Mucosa of rectum (tissue), 2 donors: ENCODE data around the gene TCF3.
A peak's percentile ranks its signal among the peaks of the same experiment; 100 is the strongest.

Experiments used
- H3K27ac ChIP-seq, 2 donors: one replicate each; pipeline ENCODE4 v1.7.0; 2013; ENCODE audit warnings: inconsistent platforms in 2 of 2, low read depth in 2 of 2, low read length in 2 of 2
- H3K27me3 ChIP-seq, 2 donors: one replicate each; pipeline ENCODE4 v1.7.0; 2013; ENCODE audit warnings: low read length in 2 of 2; ENCODE audit not compliant: control insufficient read depth in 2 of 2, insufficient read depth in 2 of 2
- H3K36me3 ChIP-seq, 2 donors: one replicate each; pipeline ENCODE4 v1.7.0; 2013; ENCODE audit warnings: low read length in 2 of 2; ENCODE audit not compliant: control insufficient read depth in 2 of 2, insufficient read depth in 2 of 2
- H3K4me1 ChIP-seq, 2 donors: one replicate each; pipeline ENCODE4 v1.7.0; 2013; ENCODE audit warnings: low read length in 2 of 2, mild to moderate bottlenecking in 1 of 2; ENCODE audit not compliant: control insufficient read depth in 2 of 2, insufficient read depth in 2 of 2
- H3K4me3 ChIP-seq, 2 donors: one replicate each; pipeline ENCODE4 v1.7.0; 2013; ENCODE audit warnings: low read length in 2 of 2
- H3K9ac ChIP-seq, 2 donors: one replicate each; pipeline ENCODE4 v1.7.0; 2013; ENCODE audit warnings: low read length in 2 of 2, low read depth in 1 of 2, mild to moderate bottlenecking in 1 of 2
- H3K9me3 ChIP-seq, 2 donors: one replicate each; pipeline ENCODE4 v1.7.0; 2013; ENCODE audit warnings: low read length in 2 of 2; ENCODE audit not compliant: control insufficient read depth in 2 of 2
- donor health status: healthy.
- donor health status: Normal muscosa, but diverticular disease.

TCF3 gene

GRCh38 chr19:1651568-1652291 lies 685 bp downstream of the TCF3 start:
- peak overlapping the region; percentile 42 to 61 for H3K27ac ChIP-seq

GRCh38 chr19:1650650-1651567 lies 1.5 kb downstream of the TCF3 start:
- Histone ChIP-seq H3K4me3 (peak overlapping the region; percentile 65 to 72), H3K4me1 (peaks cover 0 to 5% of the 10 kb centered on the region in 2 donors), H3K27me3 (no peaks in the 10 kb centered on the region), H3K9me3 (no peaks in the 10 kb centered on the region), H3K27ac (peak overlapping the region; percentile 42 to 61), H3K9ac (peak overlapping the region; percentile 51 to 68), H3K36me3 (peaks cover 0 to 7% of the 10 kb centered on the region in 2 donors)

More at GRCh38 chr19:1651568-1652291, 685 bp downstream of the TCF3 start:
- Histone ChIP-seq H3K27me3 (no peaks in the 10 kb centered on the region), H3K9me3 (no peaks in the 10 kb centered on the region), H3K4me3 (peak overlapping the region; percentile 65 to 72), H3K9ac (peak overlapping the region; percentile 51 to 68), H3K4me1 (peaks cover 0 to 5% of the 10 kb centered on the region in 2 donors), H3K36me3 (peaks cover 0 to 2% of the 10 kb centered on the region in 2 donors)

GRCh38 chr19:1649706-1650649 lies 2.4 kb downstream of the TCF3 start:
- Histone ChIP-seq H3K9ac (no peak overlapping the region), H3K36me3 (peaks cover 8 to 12% of the 10 kb centered on the region in 2 donors), H3K27me3 (no peaks in the 10 kb centered on the region), H3K4me3 (peak overlapping the region in 1 of 2 donors; percentile 72), H3K27ac (peak overlapping the region in 1 of 2 donors; percentile 61), H3K4me1 (peaks cover 0 to 5% of the 10 kb centered on the region in 2 donors), H3K9me3 (no peaks in the 10 kb centered on the region)

GRCh38 chr19:1648920-1649541 lies 3.4 kb downstream of the TCF3 start:
- H3K4me3 ChIP-seq = peak overlapping the region in 1 of 2 donors; percentile 13
- peaks cover 0 to 5% of the 10 kb centered on the region in 2 donors for H3K4me1 ChIP-seq
- no peaks in the 10 kb centered on the region for H3K27me3 ChIP-seq
- H3K36me3 ChIP-seq = peaks cover 9 to 15% of the 10 kb centered on the region in 2 donors
- peak overlapping the region in 1 of 2 donors; percentile 61 for H3K27ac ChIP-seq
- no peaks in the 10 kb centered on the region for H3K9me3 ChIP-seq
- H3K9ac ChIP-seq = no peak overlapping the region

DNA sequence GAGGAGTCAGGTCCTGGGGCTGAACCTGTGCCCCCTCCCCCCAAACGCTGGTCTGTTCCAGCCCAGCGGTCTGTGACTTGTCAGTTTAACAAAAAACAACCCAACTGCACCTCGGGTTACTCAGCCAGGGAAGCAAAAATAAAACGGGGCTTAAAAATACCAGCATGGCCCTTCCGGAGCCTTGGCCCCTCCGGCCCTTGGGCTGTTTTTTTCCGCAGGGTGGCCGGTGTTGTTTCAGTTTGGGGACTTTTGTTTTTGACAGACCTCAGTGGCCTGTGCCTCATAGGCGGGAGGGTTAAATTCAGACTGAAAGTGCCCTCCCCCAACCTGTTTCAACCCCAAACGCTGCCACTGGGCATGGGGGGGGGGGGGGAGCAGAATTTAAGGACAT lies 4.0 kb downstream of the TCF3 start:
- no peaks in the 10 kb centered on the region for H3K9me3 ChIP-seq
- H3K27me3 ChIP-seq = no peaks in the 10 kb centered on the region
- peak overlapping the region; percentile 22 to 68 for H3K27ac ChIP-seq
- peaks cover 9 to 15% of the 10 kb centered on the region in 2 donors for H3K36me3 ChIP-seq
- H3K9ac ChIP-seq = no peak overlapping the region
- H3K4me1 ChIP-seq = peaks cover 0 to 5% of the 10 kb centered on the region in 2 donors
- H3K4me3 ChIP-seq = no peak overlapping the region

DNA sequence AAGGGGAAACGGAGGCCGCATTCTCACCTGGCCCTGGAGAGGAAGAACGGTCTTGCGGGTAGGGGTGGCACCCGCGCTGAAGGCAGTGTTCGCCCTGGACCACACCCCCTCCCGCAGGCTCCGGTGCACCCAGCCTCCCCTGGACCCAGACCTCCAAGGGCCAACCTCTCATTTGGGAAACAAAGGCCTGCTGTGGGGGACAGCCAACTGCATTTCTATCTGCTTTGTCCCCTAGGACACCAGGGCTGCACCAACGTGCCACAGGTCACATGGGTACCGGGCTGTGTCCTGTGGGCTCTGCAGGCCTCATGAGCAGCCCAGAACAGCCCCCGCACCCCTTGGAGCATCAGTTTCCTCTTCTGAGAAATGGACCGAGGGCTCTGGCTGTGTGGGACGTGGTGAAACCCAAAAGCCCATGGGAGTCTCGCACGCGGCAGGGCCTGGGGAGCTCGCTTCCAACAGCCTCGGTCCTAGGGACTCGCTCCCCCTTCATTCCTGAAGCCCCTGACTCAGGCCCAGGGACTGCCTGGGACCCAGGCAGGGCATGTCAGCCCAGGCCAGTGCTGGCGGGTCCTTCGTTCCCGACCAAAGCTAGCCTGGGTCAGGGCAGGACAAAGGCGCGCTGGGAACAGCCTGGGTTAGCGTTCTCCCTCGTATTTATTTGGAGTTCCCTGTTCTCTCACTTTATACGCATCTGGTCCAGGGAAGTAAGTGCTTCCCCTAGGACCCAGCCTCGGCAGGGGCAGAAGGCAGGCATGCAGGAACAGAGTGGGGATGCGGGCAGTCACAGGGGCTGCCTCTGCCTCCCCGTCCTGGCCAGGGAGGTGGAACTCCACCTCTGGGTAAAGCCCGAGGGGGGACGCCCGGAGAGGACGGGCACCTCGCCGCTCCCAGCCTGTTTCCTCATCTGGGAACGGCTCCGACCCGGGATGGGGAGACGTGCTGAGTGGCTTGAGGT lies 4.6 kb downstream of the TCF3 start:
- no peak overlapping the region for H3K9ac ChIP-seq
- peaks cover 9 to 18% of the 10 kb centered on the region in 2 donors for H3K36me3 ChIP-seq
- H3K4me3 ChIP-seq = no peak overlapping the region
- H3K9me3 ChIP-seq = no peaks in the 10 kb centered on the region
- peak overlapping the region; percentile 22 to 68 for H3K27ac ChIP-seq
- H3K27me3 ChIP-seq = no peaks in the 10 kb centered on the region
- peaks cover 0 to 5% of the 10 kb centered on the region in 2 donors for H3K4me1 ChIP-seq

DNA sequence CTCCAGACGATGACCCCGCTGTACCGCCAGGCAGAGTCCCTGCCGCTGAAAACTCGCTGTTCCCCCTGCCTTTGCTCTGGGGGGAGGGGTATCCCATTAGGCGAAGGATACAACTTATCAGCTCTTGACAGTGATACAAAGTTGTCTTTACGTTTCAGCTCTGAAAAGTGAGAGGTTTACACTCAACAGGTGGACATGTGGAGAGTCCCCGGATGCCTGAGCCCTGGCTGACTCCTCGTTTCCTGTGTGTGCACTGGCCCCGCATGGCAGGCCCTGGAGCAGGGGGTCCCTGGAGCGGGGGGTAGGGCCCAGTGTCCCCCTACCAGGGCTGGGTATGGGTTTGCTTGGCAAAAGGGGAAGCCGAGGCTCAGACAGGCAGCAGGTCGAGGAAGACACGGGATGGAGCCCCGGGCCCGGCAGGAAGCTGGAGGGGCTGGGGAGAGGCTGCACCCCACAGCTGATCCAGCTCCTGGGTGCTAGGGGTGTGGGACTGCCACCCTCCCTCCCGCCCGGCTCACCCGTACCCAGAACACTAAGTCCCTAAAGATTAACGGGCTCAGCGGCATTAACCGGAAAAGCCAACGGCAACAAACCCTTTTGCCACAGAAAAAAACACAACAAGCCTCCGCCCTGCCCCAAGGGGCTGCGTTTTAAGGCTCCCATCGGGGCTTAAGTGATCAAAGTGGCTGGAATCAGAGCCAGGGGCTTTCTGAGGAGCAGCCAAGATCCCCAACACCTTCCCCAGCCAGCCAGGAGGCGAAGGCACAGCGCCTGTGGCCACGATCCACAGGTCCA lies 5.6 kb downstream of the TCF3 start:
- peaks cover 12 to 18% of the 10 kb centered on the region in 2 donors for H3K36me3 ChIP-seq

DNA sequence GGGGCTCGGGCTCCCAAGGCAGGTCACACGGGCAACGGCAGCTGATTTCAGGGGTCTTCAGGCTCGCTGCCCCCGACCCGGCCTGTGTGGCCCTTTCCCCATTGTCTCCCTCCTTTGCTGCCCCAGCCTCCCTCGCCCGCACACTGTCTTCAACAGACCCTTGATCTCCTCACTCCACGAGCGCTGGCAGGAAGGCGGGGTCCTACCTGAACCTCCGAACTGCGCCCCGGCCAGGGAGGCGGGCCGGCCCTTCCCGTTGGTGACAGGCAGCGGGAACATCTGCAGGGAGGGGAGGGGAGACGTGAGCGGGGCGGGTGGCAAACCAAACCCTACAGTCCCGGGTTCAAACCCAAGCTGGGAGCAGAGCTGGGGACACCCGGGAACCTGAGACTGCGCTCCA lies 6.3 kb downstream of the TCF3 start:
- Histone ChIP-seq H3K27ac (no peak overlapping the region), H3K9me3 (no peaks in the 10 kb centered on the region), H3K36me3 (peaks cover 13 to 18% of the 10 kb centered on the region in 2 donors), H3K4me1 (peaks cover 0 to 4% of the 10 kb centered on the region in 2 donors), H3K4me3 (no peak overlapping the region), H3K9ac (no peak overlapping the region), H3K27me3 (no peaks in the 10 kb centered on the region)

More for the DNA sequence above, 5.6 kb downstream of the TCF3 start:
- H3K9ac ChIP-seq = no peak overlapping the region
- no peak overlapping the region for H3K27ac ChIP-seq
- H3K4me1 ChIP-seq = peaks cover 0 to 5% of the 10 kb centered on the region in 2 donors
- no peaks in the 10 kb centered on the region for H3K9me3 ChIP-seq
- H3K27me3 ChIP-seq = no peaks in the 10 kb centered on the region
- no peak overlapping the region for H3K4me3 ChIP-seq
